OCI-LY3 (cell line): ENCODE data around the gene ELAVL2.

ENCODE experiments used
- EZH2phosphoT487 ChIP-seq: fragments of 200-600 bp; shearing (Covaris generic); IDR thresholded peaks from 2 replicates; pipeline ENCODE4 v1.6.1; 2018; ENCODE audit warnings: antibody characterized with exemption, mixed run types, low read depth
- TF ChIP-seq, protein P1 (sequence below): fragments of 200-600, 300-600 bp; sonication (generic); IDR thresholded peaks from 2 replicates; pipeline ENCODE4 v1.5.1; 2014; ENCODE audit warnings: antibody characterized with exemption, low read length, low read depth

DNA sequence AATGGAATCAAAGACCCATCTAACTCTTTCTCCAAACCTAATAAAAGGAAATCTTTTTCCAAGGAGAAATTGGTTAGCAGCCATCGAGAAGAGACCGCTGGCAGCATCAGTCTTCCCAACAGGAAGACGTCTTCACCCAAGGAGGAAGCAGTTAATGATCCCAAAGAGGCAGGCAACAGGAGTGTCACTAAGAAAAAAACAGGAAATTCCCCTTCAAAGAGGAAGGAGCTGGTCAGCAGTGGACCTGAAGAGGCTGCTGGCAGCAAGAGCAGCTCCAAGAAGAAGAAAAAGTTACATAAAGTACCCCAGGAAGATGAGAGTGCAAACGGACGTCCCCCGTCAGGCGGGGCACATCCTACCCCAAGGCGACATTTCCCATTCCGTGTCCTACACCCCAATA is 143.7 kb downstream of the ELAVL2 start:
- TF ChIP-seq, protein P1, sequence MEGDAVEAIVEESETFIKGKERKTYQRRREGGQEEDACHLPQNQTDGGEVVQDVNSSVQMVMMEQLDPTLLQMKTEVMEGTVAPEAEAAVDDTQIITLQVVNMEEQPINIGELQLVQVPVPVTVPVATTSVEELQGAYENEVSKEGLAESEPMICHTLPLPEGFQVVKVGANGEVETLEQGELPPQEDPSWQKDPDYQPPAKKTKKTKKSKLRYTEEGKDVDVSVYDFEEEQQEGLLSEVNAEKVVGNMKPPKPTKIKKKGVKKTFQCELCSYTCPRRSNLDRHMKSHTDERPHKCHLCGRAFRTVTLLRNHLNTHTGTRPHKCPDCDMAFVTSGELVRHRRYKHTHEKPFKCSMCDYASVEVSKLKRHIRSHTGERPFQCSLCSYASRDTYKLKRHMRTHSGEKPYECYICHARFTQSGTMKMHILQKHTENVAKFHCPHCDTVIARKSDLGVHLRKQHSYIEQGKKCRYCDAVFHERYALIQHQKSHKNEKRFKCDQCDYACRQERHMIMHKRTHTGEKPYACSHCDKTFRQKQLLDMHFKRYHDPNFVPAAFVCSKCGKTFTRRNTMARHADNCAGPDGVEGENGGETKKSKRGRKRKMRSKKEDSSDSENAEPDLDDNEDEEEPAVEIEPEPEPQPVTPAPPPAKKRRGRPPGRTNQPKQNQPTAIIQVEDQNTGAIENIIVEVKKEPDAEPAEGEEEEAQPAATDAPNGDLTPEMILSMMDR, result no peak
- no peak for TF ChIP-seq EZH2phosphoT487
